Measurements from ENCODE around the gene DMWD. TPM values are rescaled to one million over a fixed set of nuclear protein-coding genes. Genes with fewer than 3 reads are reported as not detected.
A peak's percentile ranks its signal among the peaks of the same experiment; 100 is the strongest.

DMWD gene
- total RNA-seq, 3 donors from 2014 or later (not counting 1 experiment from before 2014, with no cell fraction given), result 66.2 to 82.1 (median 66.3) TPM

- 92% methylated on average over 46 of the region's 46 CpGs for WGBS (ENCODE audit: insufficient coverage)
- Histone ChIP-seq H3K36me3 (ENCODE audit: control insufficient read depth, insufficient read depth, low read length) (no peaks in the 10 kb centered on the region), H3K4me3 (ENCODE audit: low read length) (no peak overlapping the region), H3K9me3 (ENCODE audit: control insufficient read depth, insufficient read depth, low read length) (no peaks in the 10 kb centered on the region), H3K4me1 (ENCODE audit: control insufficient read depth, insufficient read depth, low read length) (peaks cover 31% of the 10 kb centered on the region), H3K27me3 (ENCODE audit: control insufficient read depth, insufficient read depth, low read length) (peaks cover 6% of the 10 kb centered on the region), H3K27ac (ENCODE audit: low read length) (no peak overlapping the region)
- no peaks in the 10 kb centered on the region for H3K27me3 Mint-ChIP-seq (ENCODE audit: low read depth in 2 of 2)
- H3K36me3 Mint-ChIP-seq, result no peaks in the 10 kb centered on the region
- ATAC-seq, result no peak
- DNase-seq, result no peak
- H3K27ac Mint-ChIP-seq, result peak overlapping the region in 1 of 2 donors; percentile 91
- H3K4me1 Mint-ChIP-seq, result peaks cover 5 to 28% of the 10 kb centered on the region in 2 donors
- TF ChIP-seq, protein P1, sequence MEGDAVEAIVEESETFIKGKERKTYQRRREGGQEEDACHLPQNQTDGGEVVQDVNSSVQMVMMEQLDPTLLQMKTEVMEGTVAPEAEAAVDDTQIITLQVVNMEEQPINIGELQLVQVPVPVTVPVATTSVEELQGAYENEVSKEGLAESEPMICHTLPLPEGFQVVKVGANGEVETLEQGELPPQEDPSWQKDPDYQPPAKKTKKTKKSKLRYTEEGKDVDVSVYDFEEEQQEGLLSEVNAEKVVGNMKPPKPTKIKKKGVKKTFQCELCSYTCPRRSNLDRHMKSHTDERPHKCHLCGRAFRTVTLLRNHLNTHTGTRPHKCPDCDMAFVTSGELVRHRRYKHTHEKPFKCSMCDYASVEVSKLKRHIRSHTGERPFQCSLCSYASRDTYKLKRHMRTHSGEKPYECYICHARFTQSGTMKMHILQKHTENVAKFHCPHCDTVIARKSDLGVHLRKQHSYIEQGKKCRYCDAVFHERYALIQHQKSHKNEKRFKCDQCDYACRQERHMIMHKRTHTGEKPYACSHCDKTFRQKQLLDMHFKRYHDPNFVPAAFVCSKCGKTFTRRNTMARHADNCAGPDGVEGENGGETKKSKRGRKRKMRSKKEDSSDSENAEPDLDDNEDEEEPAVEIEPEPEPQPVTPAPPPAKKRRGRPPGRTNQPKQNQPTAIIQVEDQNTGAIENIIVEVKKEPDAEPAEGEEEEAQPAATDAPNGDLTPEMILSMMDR (IDR thresholded peaks at IDR 0.05), result no peak
- no peaks in the 10 kb centered on the region for H3K9me3 Mint-ChIP-seq
- peak overlapping the region; percentile 64 for H3K4me3 Mint-ChIP-seq
- intact Hi-C loops (cut with micrococcal nuclease), result loop anchor here (2.0 to 10.0 kb wide), 3 partner anchors 93 to 243 kb away; partner anchors contain the start of genes FOXA3 and SYMPK
Observed at GRCh38 chr19:45771311-45771933, 21.2 kb downstream of the DMWD start.

DNA sequence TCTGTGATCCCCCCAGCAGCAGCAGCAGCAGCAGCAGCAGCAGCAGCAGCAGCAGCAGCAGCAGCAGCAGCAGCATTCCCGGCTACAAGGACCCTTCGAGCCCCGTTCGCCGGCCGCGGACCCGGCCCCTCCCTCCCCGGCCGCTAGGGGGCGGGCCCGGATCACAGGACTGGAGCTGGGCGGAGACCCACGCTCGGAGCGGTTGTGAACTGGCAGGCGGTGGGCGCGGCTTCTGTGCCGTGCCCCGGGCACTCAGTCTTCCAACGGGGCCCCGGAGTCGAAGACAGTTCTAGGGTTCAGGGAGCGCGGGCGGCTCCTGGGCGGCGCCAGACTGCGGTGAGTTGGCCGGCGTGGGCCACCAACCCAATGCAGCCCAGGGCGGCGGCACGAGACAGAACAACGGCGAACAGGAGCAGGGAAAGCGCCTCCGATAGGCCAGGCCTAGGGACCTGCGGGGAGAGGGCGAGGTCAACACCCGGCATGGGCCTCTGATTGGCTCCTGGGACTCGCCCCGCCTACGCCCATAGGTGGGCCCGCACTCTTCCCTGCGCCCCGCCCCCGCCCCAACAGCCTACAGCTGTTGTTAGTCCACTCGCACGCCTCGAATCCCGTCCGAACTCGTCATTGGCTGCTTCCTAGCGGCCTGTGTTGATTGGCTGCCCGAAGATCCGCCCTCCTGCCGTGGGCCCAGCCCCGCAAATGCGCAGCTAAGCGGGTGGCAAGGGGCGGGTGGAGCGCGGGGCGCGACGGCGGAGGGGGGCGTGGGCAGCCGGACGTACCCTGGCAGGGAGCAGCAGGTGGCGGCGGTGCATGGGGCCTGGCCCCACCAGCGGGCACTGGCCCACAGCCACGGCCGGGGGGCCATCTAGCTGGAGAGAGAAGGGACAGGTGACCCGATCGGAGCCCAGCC lies 22.2 kb downstream of the DMWD start:
- TF ChIP-seq, protein P1 (IDR thresholded peaks at IDR 0.05), result peak; percentile 99
- Histone ChIP-seq H3K4me1 (ENCODE audit: control insufficient read depth, insufficient read depth, low read length) (peaks cover 31% of the 10 kb centered on the region), H3K4me3 (ENCODE audit: low read length) (peak overlapping the region; percentile 45), H3K36me3 (ENCODE audit: control insufficient read depth, insufficient read depth, low read length) (no peaks in the 10 kb centered on the region), H3K27me3 (ENCODE audit: control insufficient read depth, insufficient read depth, low read length) (peaks cover 10% of the 10 kb centered on the region), H3K27ac (ENCODE audit: low read length) (peak overlapping the region; percentile 61), H3K9me3 (ENCODE audit: control insufficient read depth, insufficient read depth, low read length) (no peaks in the 10 kb centered on the region)
- DNase-seq (peak; percentile 91 to 95), ATAC-seq (peak; percentile 73 to 89 (median 74))
- Mint-ChIP-seq H3K4me1 (peaks cover 5 to 28% of the 10 kb centered on the region in 2 donors), H3K4me3 (peak overlapping the region; percentile 90), H3K27me3 (ENCODE audit: low read depth in 2 of 2) (no peaks in the 10 kb centered on the region), H3K9me3 (no peaks in the 10 kb centered on the region), H3K27ac (peak overlapping the region; percentile 91 to 92), H3K36me3 (no peaks in the 10 kb centered on the region)
- intact Hi-C loops (cut with micrococcal nuclease), result loop anchor here (1.0 to 10.0 kb wide), 6 partner anchors 9 to 244 kb away; partner anchors contain the start of genes FOXA3 and SYMPK
- 2% methylated on average over 79 of the region's 79 CpGs for WGBS (ENCODE audit: insufficient coverage)

DNA sequence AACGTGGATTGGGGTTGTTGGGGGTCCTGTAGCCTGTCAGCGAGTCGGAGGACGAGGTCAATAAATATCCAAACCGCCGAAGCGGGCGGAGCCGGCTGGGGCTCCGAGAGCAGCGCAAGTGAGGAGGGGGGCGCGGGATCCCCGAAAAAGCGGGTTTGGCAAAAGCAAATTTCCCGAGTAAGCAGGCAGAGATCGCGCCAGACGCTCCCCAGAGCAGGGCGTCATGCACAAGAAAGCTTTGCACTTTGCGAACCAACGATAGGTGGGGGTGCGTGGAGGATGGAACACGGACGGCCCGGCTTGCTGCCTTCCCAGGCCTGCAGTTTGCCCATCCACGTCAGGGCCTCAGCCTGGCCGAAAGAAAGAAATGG lies 22.8 kb downstream of the DMWD start:
- Mint-ChIP-seq H3K27ac (peak overlapping the region; percentile 91 to 92), H3K9me3 (no peaks in the 10 kb centered on the region), H3K36me3 (no peaks in the 10 kb centered on the region), H3K27me3 (ENCODE audit: low read depth in 2 of 2) (peaks cover 0 to 3% of the 10 kb centered on the region in 2 donors), H3K4me3 (peak overlapping the region; percentile 90), H3K4me1 (peaks cover 5 to 28% of the 10 kb centered on the region in 2 donors)
- Histone ChIP-seq H3K27ac (ENCODE audit: low read length) (peak overlapping the region; percentile 61), H3K36me3 (ENCODE audit: control insufficient read depth, insufficient read depth, low read length) (no peaks in the 10 kb centered on the region), H3K4me1 (ENCODE audit: control insufficient read depth, insufficient read depth, low read length) (peaks cover 31% of the 10 kb centered on the region), H3K27me3 (ENCODE audit: control insufficient read depth, insufficient read depth, low read length) (peaks cover 11% of the 10 kb centered on the region), H3K9me3 (ENCODE audit: control insufficient read depth, insufficient read depth, low read length) (no peaks in the 10 kb centered on the region), H3K4me3 (ENCODE audit: low read length) (peak overlapping the region; percentile 45)
- peak; percentile 69 to 85 for DNase-seq
- ATAC-seq, result peak; percentile 42 to 65 (median 44)
- intact Hi-C loops (cut with micrococcal nuclease), result loop anchor here (1.0 to 10.0 kb wide), 6 partner anchors 9 to 245 kb away; partner anchors contain the start of genes FOXA3 and SYMPK
- TF ChIP-seq, protein P1 (IDR thresholded peaks at IDR 0.05), result no peak
- WGBS (ENCODE audit: insufficient coverage), result under 1% methylated on average over 28 of the region's 28 CpGs

Measured in natural killer cell (primary cell).